Astrocyte of the cerebellum (primary cell): ENCODE measurements around the gene ACAT2.
"Not testable (repeated sequence)": the region's sequence is repeated elsewhere in the genome, so short reads cannot be mapped to it uniquely, and the experiment has no call there.

Experiments
- DNase-seq: peaks from one replicate; pipeline ENCODE4 v3.0.0-alpha.2; 2011; ENCODE audit warnings: low read depth
- H3K4me3 ChIP-seq: 2 replicates; pipeline ENCODE4 v1.5.1; 2011; ENCODE audit warnings: mild to moderate bottlenecking, low read depth, low read length, moderate library complexity
- in situ Hi-C: cut with HindIII; loops from 2 replicates; pipeline ENCODE4 v1.10.0; 2017; ENCODE audit warnings: low sequenced_read_pairs
- TF ChIP-seq, protein P1 (sequence below): IDR thresholded peaks from 2 replicates; pipeline ENCODE4 v1.5.1; 2012; ENCODE audit warnings: low read length, low read depth, moderate library complexity, mild to moderate bottlenecking; ENCODE audit errors: missing control alignments

The ACAT2 gene

DNA sequence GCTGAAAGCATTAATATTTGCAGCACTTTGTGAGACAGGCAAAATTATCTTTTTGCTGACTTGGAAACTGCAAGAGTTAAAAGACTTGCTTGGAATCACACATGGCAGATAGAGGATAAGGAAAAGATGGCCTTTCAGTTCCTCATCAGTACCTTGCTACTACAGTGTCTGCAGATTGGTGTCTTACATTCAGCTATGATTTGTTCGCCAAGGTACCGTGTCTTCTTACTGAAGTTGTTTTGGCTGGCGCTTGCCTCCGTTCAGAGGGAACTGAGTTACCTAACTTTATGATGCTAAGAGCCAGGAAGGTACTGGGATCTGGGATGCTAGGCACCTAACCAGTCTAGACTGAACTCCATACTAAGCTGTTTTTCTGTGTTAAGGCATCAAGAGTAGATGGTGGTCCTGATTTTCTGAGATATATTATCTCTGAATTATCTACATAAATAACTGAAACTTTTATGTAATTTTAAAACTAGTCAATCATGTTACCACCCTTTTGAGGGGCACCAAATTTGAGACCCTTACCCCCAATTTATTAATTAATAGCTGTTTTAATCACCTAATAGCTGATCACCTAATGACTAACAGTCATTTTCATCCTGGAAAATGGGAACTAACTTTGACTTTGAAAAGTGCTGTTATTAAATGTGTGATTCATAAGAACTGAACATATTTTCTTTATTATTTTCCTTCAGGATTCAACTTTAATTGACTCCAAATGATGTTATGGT, 32.1 kb upstream of the ACAT2 start:
- in situ Hi-C loops = no loop called here

DNA sequence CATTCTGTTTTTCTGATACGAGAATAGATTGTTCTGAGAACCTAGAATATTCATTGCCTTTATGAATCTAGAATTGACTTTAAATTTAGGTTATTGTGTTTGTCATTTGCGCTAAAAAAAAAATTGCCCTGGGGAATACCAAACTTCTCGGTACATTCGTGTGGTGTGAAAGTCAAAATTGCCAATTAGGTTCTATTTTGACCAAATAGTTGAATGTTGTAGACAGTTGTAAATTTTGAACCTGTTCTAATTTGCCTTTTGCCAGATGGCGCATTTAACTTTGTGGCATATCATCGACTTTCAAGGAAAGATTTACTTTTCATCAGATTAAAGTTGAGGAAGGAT, 31.5 kb upstream of the ACAT2 start:
- H3K4me3 ChIP-seq = no peak overlapping the region
- TF ChIP-seq, protein P1, sequence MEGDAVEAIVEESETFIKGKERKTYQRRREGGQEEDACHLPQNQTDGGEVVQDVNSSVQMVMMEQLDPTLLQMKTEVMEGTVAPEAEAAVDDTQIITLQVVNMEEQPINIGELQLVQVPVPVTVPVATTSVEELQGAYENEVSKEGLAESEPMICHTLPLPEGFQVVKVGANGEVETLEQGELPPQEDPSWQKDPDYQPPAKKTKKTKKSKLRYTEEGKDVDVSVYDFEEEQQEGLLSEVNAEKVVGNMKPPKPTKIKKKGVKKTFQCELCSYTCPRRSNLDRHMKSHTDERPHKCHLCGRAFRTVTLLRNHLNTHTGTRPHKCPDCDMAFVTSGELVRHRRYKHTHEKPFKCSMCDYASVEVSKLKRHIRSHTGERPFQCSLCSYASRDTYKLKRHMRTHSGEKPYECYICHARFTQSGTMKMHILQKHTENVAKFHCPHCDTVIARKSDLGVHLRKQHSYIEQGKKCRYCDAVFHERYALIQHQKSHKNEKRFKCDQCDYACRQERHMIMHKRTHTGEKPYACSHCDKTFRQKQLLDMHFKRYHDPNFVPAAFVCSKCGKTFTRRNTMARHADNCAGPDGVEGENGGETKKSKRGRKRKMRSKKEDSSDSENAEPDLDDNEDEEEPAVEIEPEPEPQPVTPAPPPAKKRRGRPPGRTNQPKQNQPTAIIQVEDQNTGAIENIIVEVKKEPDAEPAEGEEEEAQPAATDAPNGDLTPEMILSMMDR = no peak
- in situ Hi-C loops = no loop called here
- DNase-seq = no peak

More for the DNA sequence above, 32.1 kb upstream of the ACAT2 start:
- DNase-seq = no peak
- TF ChIP-seq, protein P1 = no peak
- peak overlapping the region; percentile 29 for H3K4me3 ChIP-seq

DNA sequence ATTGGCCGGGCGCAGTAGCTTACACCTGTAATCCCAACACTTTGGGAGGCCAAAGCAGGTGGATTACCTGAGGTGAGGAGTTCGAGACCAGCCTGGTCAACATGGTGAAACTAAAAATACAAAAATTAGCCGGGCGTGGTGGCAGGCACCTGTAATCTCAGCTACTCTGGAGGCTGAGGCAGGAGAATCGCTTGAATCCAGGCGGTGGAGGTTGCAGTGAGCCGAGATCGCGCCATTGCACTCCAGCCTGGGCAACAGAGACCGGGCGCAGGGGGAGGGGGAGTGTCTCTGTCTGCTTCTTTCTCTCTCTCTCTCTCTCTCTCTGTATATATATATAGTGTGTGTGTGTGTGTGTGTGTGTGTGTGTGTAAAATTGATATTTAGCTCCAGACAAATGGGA, 29.3 kb upstream of the ACAT2 start:
- H3K4me3 ChIP-seq, in situ Hi-C loops, DNase-seq: not testable (repeated sequence)

DNA sequence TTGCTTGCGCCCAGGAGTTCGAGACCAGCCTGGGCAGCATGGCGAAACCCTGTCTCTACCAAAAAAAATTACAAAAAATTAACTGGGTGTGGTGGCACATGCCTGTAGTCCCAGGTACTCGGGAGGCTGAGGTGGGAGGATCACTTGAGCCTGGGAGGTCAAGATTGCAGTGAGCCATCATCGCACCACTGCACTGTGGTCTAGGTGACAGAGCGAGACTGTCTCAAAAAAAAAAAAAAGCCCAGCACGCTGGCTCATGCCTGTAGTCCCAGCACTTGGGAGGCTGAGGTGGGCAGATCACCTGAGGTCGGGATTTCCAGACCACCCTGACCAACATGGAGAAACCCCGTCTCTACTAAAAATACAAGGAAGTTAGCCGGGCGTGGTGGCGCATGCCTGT, 28.4 kb upstream of the ACAT2 start:
- in situ Hi-C loops, DNase-seq, H3K4me3 ChIP-seq: not testable (repeated sequence)

DNA sequence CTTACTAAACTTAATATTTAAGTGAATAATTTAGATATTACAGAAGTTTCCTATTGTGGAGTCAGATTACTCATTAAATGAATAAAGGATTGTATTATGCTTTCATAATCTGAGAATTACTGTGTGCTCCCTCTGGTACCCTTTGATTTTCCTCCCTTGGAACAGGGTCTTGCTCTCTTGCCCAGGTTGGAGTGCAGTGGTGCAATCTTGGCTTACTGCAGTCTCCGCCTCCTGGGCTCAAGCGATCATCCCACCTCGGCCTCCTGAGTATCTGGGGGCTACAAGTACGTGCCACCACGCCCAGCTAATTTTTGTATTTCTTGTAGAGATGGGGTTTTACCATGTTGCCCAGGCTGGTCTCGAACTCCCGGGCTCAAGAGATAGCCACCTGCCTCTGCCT, 24.9 kb upstream of the ACAT2 start:
- TF ChIP-seq, protein P1 = no peak
- in situ Hi-C loops = no loop called here
- H3K4me3 ChIP-seq = no peak overlapping the region
- DNase-seq = no peak

DNA sequence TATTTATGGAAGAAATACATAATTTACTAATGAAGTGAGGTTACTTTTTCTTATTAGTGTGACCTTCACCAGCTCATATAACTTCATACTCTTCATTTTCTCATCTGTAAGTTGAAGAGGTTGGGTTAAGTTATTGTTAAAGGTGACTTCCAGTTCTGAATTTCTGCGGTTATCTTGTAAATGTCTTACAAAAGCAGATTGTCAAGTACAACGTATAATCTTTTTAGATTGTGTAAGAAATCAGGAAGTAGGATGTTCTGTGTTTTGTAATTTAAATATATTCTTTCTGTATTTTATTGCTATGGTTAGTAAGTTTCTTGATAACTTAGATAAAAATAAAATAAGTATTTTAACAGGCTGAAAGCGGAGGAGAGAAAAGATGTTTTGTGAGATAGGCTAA, 22.5 kb upstream of the ACAT2 start:
- H3K4me3 ChIP-seq = no peak overlapping the region
- in situ Hi-C loops = no loop called here
- no peak for DNase-seq
- TF ChIP-seq, protein P1 = no peak

DNA sequence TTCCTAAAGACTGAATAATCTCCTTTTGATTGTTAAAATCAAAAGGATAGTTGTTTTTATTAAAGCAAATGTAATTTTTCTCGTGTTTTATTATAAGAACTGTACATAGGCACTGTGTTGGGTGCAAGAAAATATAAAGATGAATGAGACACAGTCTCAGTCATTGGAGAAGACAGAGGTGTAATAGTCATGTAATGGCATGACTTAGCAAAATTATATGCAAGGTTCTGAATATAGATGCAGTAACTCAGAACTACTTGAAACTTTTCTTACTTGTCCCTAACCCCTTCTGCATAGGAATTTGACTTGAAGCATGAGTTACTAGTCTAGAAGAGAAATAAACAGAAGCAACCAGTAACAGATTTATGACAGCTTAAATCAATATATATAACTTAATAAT, 19.7 kb upstream of the ACAT2 start:
- DNase-seq = no peak
- H3K4me3 ChIP-seq = no peak overlapping the region
- TF ChIP-seq, protein P1 = no peak
- in situ Hi-C loops = no loop called here

DNA sequence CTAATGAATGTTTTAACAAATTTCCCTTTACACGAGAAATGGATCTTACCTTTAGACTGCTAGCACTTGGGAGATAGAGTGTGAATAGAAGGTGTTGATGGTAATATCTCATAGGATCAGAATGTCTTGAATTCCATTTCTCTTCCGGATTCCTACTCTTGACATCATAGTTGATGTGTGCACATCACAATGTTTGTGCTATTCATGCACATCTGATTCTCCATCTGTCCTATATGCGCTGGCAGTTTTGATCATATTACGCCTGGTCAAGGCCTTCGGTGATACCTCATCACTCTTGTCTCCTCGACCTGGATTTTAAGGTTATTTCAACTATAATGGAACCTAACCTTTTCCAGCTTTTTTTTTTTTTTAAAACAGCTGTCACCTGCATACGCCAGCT, 16.8 kb upstream of the ACAT2 start:
- H3K4me3 ChIP-seq = no peak overlapping the region
- in situ Hi-C loops = no loop called here
- TF ChIP-seq, protein P1 = no peak
- no peak for DNase-seq
